CD4-positive, alpha-beta T cell (primary cell): Measurements from ENCODE around the gene MAPK7. TPM values are rescaled to one million over a fixed set of nuclear protein-coding genes. Genes with fewer than 3 reads are reported as not detected.
A peak's percentile ranks its signal among the peaks of the same experiment; 100 is the strongest.

ENCODE experiments used
- ATAC-seq: fragments of 200-7000 bp; cut with Tn5 transposase; one replicate; pipeline ENCODE4 v1.10.0; 2022; ENCODE audit warnings: mild to moderate bottlenecking; ENCODE audit not compliant: poor library complexity
- CTCF ChIA-PET: fragments of 350-600 bp; sonication (Branson Sonifier 250); formaldehyde crosslinking; loops from one replicate; lab custom pipeline; 2021; ENCODE audit warnings: antibody characterized with exemption, inconsistent platforms; lab: Charles Lee
- POLR2A ChIA-PET: fragments of 350-600 bp; sonication (Branson Sonifier 250); formaldehyde crosslinking; loops from one replicate; lab custom pipeline; 2021; ENCODE audit warnings: antibody characterized with exemption, inconsistent platforms; lab: Charles Lee
- DNase-seq, 14 experiments: peaks; one replicate each; pipeline ENCODE4 v3.0.0-alpha.2; 2013 to 2020; ENCODE audit warnings: mixed read lengths in 2 of 14
- H3K27ac ChIP-seq, 2 donors: one replicate each; pipeline versions ENCODE4 v1.5.1 to v1.7.0; 2013; ENCODE audit warnings: low read length in 2 of 2, low read depth in 1 of 2, mild to moderate bottlenecking in 1 of 2
- H3K27me3 ChIP-seq, 2 experiments: 1 replicate in 1 of 2; 2 replicates in 1 of 2; pipeline versions ENCODE4 v1.6.1 to v1.7.0; 2013; ENCODE audit warnings: low read length in 2 of 2, control low read depth in 1 of 2, mild to moderate bottlenecking in 1 of 2, moderate library complexity in 1 of 2; ENCODE audit not compliant: insufficient read depth in 2 of 2, control insufficient read depth in 1 of 2
- H3K36me3 ChIP-seq: one replicate; pipeline ENCODE4 v1.6.1; 2013; ENCODE audit warnings: low read length, control low read depth; ENCODE audit not compliant: insufficient read depth
- H3K4me1 ChIP-seq: one replicate; pipeline ENCODE4 v1.6.1; 2013; ENCODE audit warnings: low read length, control low read depth; ENCODE audit not compliant: insufficient read depth
- H3K4me3 ChIP-seq: one replicate; pipeline ENCODE4 v1.5.1; 2013; ENCODE audit warnings: mild to moderate bottlenecking, low read length, moderate library complexity
- H3K9me3 ChIP-seq, 2 experiments: 1 replicate in 1 of 2; 2 replicates in 1 of 2; pipeline versions ENCODE4 v1.6.1 to v1.7.0; 2013; ENCODE audit warnings: low read length in 2 of 2, mild to moderate bottlenecking in 2 of 2, control low read depth in 1 of 2, moderate library complexity in 1 of 2; ENCODE audit not compliant: control insufficient read depth in 1 of 2, insufficient read depth in 1 of 2
- H3K27ac Mint-ChIP-seq: one replicate; pipeline ENCODE4 v1.8.0; 2020; ENCODE audit warnings: mixed read lengths
- H3K27me3 Mint-ChIP-seq: one replicate; pipeline ENCODE4 v1.8.0; 2021; ENCODE audit warnings: mixed read lengths
- H3K36me3 Mint-ChIP-seq: one replicate; pipeline ENCODE4 v1.8.0; 2021; ENCODE audit warnings: low read depth, mixed read lengths
- H3K4me1 Mint-ChIP-seq: one replicate; pipeline ENCODE4 v1.8.0; 2021; ENCODE audit warnings: low read depth, mixed read lengths
- H3K4me3 Mint-ChIP-seq: one replicate; pipeline ENCODE4 v1.8.0; 2020; ENCODE audit warnings: mild to moderate bottlenecking, mixed read lengths
- H3K9me3 Mint-ChIP-seq: one replicate; pipeline ENCODE4 v1.8.0; 2020; ENCODE audit warnings: mixed read lengths
- CTCF ChIP-seq: fragments of 200-600 bp; IDR thresholded peaks from one replicate; pipeline ENCODE4 v1.8.0; 2022; ENCODE audit warnings: antibody characterized with exemption, mild to moderate bottlenecking
- intact Hi-C, 2 experiments: fragments of 100-400 bp; cut with DNase I in 1 of 2; cut with micrococcal nuclease in 1 of 2; formaldehyde crosslinking; loops; one replicate each; pipeline versions ENCODE4 v1.15.1 to v1.9.0; 2023 to 2025; cut with DNase I, micrococcal nuclease
- total RNA-seq, 174 experiments: library from RNA in 2 of 174; stranded (reverse) in 2 of 174; gene quantifications; one replicate each; pipeline ENCODE4 v1.2.3 and lab custom pipeline; 2021 to 2026

MAPK7 gene
- total RNA-seq, 2 experiments from 2014 or later, result 15.2 to 17.3 TPM

GRCh38 chr17:19360772-19361171 is 17.5 kb upstream of the MAPK7 start:
- H3K9me3 Mint-ChIP-seq, result no peaks in the 10 kb centered on the region
- DNase-seq (peak in 2 of 14 experiments; percentile 13 to 26), ATAC-seq (no peak)
- no peak for TF ChIP-seq CTCF
- no peak overlapping the region for H3K27ac ChIP-seq
- peaks cover 16% of the 10 kb centered on the region for H3K4me1 ChIP-seq
- intact Hi-C loops, result loop anchor here (5.0 to 10.0 kb wide), 3 partner anchors 147 to 356 kb away; partner anchors contain the start of genes ALDH3A2 (in 1 of the 2) and FAM83G (in 1 of the 2)
- peaks cover 3 to 4% of the 10 kb centered on the region in 2 experiments for H3K27me3 ChIP-seq
- peaks cover 14% of the 10 kb centered on the region for H3K4me1 Mint-ChIP-seq
- no peaks in the 10 kb centered on the region for H3K9me3 ChIP-seq
- H3K27ac Mint-ChIP-seq, result no peak overlapping the region
- H3K36me3 Mint-ChIP-seq, result no peaks in the 10 kb centered on the region
- ChIA-PET CTCF (no interaction called here), POLR2A (no interaction called here)
- no peak overlapping the region for H3K4me3 Mint-ChIP-seq
- H3K27me3 Mint-ChIP-seq, result peaks cover 5% of the 10 kb centered on the region
- H3K36me3 ChIP-seq, result no peaks in the 10 kb centered on the region
- H3K4me3 ChIP-seq, result no peak overlapping the region

GRCh38 chr17:19361326-19361725 is 17.0 kb upstream of the MAPK7 start:
- Histone ChIP-seq H3K36me3 (no peaks in the 10 kb centered on the region), H3K4me3 (no peak overlapping the region), H3K27ac (no peak overlapping the region), H3K9me3 (peaks cover 0 to 3% of the 10 kb centered on the region in 2 experiments), H3K4me1 (peaks cover 16% of the 10 kb centered on the region), H3K27me3 (peaks cover 3 to 4% of the 10 kb centered on the region in 2 experiments)
- peak overlapping the region; percentile 86 for H3K4me3 Mint-ChIP-seq
- no peaks in the 10 kb centered on the region for H3K36me3 Mint-ChIP-seq
- ATAC-seq, result no peak
- H3K27me3 Mint-ChIP-seq, result peaks cover 5% of the 10 kb centered on the region
- CTCF ChIA-PET, result no interaction called here
- POLR2A ChIA-PET, result interaction anchor here (2.3 kb wide), 1 partner anchor 17 kb away, joined by 58 read pairs; the partner anchor contains the start of gene MAPK7
- no peak overlapping the region for H3K27ac Mint-ChIP-seq
- DNase-seq, result peak in 2 of 14 experiments; percentile 25 to 28
- TF ChIP-seq CTCF, result no peak
- intact Hi-C loops, result loop anchor here (5.0 to 10.0 kb wide), 3 partner anchors 146 to 357 kb away; partner anchors contain the start of genes ALDH3A2 (in 1 of the 2) and FAM83G (in 1 of the 2)
- H3K9me3 Mint-ChIP-seq, result no peaks in the 10 kb centered on the region
- H3K4me1 Mint-ChIP-seq, result peaks cover 14% of the 10 kb centered on the region

- DNase-seq (no peak), ATAC-seq (no peak)
- peaks cover 5% of the 10 kb centered on the region for H3K27me3 Mint-ChIP-seq
- Histone ChIP-seq H3K4me3 (peak overlapping the region; percentile 75), H3K9me3 (peaks cover 0 to 4% of the 10 kb centered on the region in 2 experiments), H3K27me3 (peaks cover 3 to 4% of the 10 kb centered on the region in 2 experiments), H3K36me3 (no peaks in the 10 kb centered on the region), H3K27ac (no peak overlapping the region), H3K4me1 (peaks cover 16% of the 10 kb centered on the region)
- ChIA-PET POLR2A (interaction anchor here (0.6 to 2.3 kb wide), 2 partner anchors 16 to 585 kb away, joined by 4 to 58 read pairs; partner anchors contain the start of gene MAPK7), CTCF (interaction anchor here (1.9 to 3.0 kb wide), 3 partner anchors 16 to 86 kb away, joined by 11 to 62 read pairs (median 49); partner anchors contain the start of gene MAPK7)
- peak overlapping the region; percentile 86 for H3K4me3 Mint-ChIP-seq
- H3K27ac Mint-ChIP-seq, result peak overlapping the region; percentile 39
- TF ChIP-seq CTCF, result no peak
- H3K9me3 Mint-ChIP-seq, result no peaks in the 10 kb centered on the region
- intact Hi-C loops, result loop anchor here (1.0 to 10.0 kb wide), 6 partner anchors 16 to 405 kb away; partner anchors contain the start of genes ALDH3A2 (in 1 of the 2), FAM83G (in 1 of the 2) and MAPK7 (in 1 of the 2)
- peaks cover 14% of the 10 kb centered on the region for H3K4me1 Mint-ChIP-seq
- no peaks in the 10 kb centered on the region for H3K36me3 Mint-ChIP-seq
Measured at GRCh38 chr17:19361944-19362276, 16.4 kb upstream of the MAPK7 start.
